ENCODE results near the gene POU3F4.

POU3F4 gene

GRCh38 chrX:83508006-83508405 lies at the start of gene POU3F4:
POU3F4 (plus strand) TSS chrX:83508290; CDS start chrX:83508325, 35 bp downstream.
- no peak for DNase-seq

DNA sequence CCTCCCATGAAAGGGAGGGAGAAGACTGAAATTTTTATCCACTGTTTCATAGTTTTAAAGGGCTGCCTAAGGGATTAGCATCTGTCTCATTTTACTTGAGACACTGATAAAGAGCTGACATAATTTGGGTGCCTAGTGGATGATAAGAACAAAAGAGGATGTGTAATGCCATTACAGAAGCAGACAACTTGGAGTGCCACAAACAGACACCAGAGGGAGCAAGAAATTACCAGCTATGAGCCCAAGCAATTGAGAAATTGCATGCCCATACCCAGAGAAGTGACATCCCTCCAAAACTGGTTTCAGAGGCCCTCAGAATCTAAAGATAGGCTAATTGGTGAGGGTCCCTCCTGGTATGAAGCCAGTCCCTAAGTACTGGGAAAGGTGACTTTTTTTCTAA lies 38.5 kb upstream of the POU3F4 start:
- no peak for DNase-seq

DNA sequence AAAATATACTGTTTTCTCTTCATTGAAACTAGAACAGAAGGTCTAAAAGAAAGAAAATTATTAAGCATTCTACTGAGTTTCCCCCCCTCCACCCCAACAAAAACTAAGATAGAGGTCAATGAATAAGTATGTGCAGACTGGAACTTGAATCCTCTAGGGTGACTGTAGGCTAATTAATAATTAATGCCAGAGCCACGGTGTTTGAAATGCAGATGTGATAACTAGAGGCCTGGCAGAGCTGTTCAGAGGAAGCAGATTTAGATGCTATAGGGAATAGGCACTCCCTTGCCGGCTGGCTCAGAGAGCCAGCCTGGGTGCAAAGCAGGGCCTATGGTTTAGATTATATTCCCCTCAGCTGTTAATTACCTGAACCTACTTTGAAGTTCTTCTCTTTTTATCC lies 12.2 kb upstream of the POU3F4 start:
- DNase-seq, result no peak

GRCh38 chrX:83501003-83501402 lies 7.1 kb upstream of the POU3F4 start:
- no peak for DNase-seq

DNA sequence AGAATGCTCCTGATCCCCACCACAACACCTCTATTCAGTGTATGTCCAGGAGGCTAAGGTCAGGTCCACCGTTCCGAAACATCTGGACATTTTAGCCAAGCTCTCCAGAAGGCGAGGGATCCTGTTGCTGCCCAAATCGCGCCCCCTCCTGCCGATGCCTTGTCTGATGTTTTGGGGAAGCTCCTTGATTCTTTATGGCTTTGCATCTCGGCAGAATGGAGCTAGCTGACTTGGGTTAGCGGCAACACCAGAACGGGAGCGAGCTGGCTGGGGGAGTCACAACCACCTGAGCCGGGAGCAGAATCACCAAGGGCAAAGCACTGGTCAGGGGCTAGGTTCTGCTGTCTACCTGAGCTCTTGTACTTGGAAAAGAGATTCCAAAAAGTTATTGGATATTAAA lies 6.6 kb upstream of the POU3F4 start:
- no peak for DNase-seq

DNA sequence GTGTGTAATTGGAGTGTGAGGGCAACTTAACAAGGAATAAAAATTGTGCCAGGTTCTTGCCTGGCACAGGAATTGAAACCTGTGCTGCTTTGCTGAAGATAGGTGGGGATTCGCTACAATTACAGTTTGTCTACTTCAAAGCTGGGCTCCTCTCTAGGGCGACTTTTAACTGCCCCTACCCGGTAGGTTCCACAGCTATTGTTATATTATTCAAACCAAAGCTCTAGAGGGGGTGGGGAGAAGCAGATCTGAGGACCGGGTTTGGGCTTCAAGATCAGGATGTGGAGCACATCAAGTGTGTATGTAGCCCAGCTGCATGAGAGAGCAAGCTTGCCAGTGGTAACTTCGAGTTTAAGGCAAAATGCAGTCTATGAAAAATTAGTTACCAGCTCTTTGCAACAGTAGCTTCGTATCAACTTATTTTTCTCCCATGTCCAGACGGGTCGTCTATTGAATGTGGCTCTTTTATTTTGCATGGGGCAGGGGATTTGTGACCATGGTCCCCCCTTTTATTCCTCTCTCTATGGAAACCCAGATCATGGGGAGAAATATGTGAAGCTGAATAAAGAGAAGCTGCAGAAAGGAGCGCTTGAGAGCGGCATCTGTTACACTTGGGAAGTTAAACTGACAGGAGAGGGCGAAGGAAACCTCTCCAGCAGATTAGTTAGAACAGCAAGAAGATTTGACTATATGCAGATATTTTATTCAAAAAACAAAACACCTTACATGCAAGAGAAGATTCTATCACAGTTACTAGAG lies 3.2 kb upstream of the POU3F4 start:
- DNase-seq, result no peak

- DNase-seq, result no peak
These were observed 600 bp downstream of the POU3F4 start for GRCh38 chrX:83508526-83509253.

- no peak for DNase-seq
These were observed 1.2 kb downstream of the POU3F4 start for GRCh38 chrX:83509254-83509801.

GRCh38 chrX:83510510-83511062 lies 2.5 kb downstream of the POU3F4 start:
- DNase-seq, result no peak

GRCh38 chrX:83511208-83511607 lies 3.1 kb downstream of the POU3F4 start:
- no peak for DNase-seq

- DNase-seq, result no peak
These were observed 4.0 kb downstream of the POU3F4 start for GRCh38 chrX:83512111-83512510.

DNA sequence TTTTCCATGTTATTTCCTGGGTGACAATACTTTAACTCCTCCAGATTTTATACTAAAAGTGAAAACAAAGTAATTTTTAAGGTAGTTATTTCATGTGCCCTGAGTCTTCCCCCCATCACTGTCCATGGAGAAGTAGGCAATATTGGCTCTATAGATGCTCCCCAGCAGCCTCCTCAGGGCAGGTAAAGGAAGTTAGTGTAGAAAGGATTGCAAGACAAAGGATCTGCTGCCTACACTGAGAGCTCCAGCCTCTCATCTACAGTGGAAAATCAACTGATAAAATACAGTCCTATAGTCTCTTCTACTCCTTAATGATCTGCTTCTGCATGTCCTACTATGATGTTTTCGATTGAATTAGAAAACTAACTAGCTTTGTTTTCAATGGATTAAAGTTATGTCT lies 8.5 kb downstream of the POU3F4 start:
- DNase-seq, result no peak

- no peak for DNase-seq
These were observed 13.8 kb downstream of the POU3F4 start for GRCh38 chrX:83521905-83522304.

- no peak for DNase-seq
These were observed 21.9 kb downstream of the POU3F4 start for GRCh38 chrX:83529950-83530349.

DNA sequence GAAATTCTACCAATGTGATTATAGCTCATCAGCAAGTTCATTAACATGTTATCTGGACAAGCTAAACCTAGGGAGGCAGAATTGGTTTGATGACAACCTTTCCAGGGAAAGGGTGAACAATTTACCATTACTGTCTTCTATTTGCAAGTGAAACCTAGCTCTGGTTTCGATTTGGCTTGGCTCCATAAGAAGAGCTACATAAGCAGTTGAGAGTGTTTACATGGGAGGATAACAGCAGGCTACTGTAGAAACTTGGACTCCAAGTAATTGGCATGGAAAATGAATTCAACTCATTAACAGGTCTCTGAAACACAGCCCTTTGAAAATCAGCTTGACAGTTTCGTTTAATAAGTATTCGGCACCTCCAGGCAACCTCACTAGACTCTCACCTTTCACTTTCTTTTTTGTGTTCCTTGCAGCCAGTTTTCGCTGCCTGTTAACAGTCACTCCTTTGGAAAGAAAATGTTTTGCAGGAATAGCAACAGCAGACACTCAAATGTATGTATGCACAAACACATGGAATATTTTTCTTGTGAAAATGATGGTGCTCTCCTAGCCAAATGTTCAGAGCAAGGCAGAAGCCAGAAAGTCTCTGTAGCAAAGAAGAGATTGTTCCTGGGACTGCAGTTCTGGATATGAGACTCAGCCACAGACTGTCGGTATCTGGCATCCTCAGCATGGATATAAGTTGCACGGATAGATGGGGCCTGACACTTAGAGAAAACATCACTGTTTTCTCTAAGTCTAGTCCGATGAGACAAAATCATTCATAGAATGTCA lies 27.5 kb downstream of the POU3F4 start:
- no peak for DNase-seq

Measured in NCI-H2107 (cell line).